ENCODE data around the gene NOL4.

NOL4 gene

GRCh38 chr18:34189656-34190435, 34.9 kb downstream of the NOL4 start:
- no peak for FAIRE-seq

Measured in endometrium (tissue), 2 donors.